GM21367 (cell line): ENCODE results near the gene RTN4RL1.
"Not testable (repeated sequence)": the region's sequence is repeated elsewhere in the genome, so short reads cannot be mapped to it uniquely, and the experiment has no call there.

Experiments used
- ATAC-seq: cut with Tn5 transposase; IDR thresholded peaks from one replicate; pipeline ENCODE4 v1.9.1; 2021; ENCODE audit not compliant: unreplicated experiment

Gene RTN4RL1

DNA sequence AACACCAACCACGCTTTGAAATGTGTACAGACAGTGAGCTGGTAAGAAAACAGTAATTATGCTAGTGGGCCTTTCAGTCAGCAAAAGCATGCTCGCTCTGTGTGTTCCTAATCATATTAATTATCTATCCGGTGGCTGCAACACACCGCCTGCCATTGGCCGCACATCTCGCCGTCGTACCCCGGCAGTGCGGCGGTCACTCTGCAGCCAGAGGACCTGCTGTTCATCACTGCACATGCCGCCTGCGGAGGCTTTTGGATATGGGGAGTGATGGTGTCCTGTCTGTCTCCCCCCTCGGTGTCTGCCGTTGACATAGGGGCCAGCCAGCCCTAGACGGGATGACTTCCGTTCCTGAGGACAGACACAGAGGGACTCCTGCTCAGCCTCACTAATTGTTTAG, 126.8 kb downstream of the RTN4RL1 start:
- no peak for ATAC-seq

DNA sequence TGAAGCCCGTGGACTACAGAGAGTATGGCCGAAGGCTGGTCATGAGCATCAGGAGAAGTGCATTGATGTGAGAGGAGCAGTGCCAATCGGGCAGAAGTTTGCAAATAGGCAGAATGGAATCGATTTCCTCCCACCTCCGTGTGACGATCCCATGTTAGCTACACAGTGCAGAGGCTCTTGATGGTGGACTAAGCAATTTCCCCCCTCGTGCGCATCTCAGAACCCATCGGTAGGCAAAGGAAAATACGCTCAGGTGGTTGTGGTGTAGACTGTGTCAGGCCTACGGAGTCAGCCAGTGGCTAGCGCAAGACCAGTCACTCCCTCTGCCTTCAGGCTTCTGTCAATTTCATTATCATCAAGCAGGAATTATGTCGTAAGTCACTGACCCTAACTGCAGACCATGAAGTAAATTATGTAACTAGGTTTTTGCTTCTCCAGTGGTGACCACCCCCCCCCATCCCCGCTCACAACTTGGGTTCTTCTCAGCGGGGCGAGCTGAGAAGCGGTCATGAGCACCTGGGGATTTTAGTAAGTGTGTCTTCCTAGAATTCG, 128.0 kb downstream of the RTN4RL1 start:
- ATAC-seq, result no peak

DNA sequence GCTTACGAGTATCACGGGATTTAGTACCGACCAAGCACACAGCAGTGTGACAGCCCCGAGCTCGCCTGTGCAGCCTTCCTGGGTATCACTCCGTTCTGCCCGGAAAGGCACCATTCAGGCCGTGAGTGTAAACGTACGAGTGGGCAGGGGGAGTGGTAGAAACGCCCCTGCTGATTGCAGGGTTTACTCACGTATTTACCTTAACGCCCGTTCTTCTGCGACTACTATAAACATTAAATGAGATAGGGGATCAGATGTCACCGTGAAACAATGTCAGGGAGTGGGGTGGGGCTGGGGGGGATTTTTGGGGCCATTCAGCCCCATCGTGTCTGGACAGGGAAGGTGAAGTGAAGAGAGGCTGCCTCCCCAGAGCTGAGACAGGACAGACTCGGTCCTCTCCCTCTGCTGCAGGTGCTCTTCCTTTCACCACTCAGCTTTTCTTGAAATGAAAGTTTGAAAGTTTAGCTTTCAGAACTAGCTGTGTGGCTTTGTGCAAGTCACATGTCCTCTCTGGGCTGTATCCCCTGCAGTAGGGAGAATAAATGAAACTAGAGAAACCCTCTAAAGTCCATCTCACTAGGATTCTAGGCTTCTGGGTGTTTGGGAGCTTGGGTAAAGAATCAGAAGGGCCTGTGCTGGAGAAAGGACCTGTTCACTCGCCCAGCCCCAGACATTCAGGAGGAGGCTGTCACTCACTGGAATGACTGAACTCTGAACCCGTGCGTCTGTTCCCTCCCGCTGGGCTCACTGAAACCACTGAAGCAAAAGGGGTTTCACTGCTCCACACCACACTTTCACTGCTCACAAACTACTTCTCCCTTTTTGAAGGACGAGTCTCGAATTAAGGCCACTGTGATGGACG, 128.7 kb downstream of the RTN4RL1 start:
- no peak for ATAC-seq

DNA sequence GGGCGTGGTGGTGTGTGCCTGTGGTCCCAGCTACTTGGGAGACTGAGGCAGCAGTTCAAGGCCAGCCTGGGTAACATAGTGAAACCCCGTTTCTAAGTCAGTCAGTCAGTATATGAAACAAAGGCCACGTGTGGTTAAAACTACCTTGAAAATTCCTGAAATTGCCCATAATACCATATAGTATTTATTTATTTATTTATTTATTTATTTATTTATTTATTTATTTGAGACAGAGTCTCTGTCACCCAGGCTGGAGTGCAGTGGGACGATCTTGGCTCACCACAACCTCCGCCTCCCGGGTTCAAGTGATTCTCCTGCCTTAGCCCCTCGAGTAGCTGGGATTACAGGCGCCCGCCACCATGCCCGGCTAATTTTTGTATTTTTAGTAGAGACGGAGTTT, 129.7 kb downstream of the RTN4RL1 start:
- ATAC-seq, result not testable (repeated sequence)

DNA sequence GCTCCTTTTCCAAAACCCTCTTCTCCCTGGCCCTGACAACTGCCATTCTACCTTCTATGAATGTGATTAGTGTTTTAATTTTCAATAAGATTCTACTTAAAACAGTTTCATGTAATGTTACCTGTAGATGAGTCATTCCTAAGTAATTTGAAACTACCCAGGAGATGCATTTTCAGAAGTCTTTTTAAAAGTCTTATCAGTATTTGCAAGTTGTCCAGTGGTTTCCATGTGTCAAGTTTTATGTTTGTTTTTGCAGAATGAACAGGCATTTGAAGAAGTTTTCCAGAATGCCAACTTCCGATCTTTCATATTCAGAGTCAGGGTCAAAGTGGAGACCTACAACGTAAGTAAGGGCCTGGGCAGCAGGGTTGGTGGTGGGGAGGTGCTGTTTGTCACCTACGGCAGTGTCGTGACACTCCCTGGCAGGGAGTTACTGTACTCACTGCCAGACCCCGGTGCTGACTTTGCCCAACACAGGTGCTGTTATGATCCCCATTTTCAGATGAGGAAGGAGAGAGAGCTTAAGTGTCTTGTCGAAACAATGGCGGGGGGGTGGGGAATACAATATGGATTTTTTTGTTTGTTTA, 130.3 kb downstream of the RTN4RL1 start:
- ATAC-seq, result no peak

DNA sequence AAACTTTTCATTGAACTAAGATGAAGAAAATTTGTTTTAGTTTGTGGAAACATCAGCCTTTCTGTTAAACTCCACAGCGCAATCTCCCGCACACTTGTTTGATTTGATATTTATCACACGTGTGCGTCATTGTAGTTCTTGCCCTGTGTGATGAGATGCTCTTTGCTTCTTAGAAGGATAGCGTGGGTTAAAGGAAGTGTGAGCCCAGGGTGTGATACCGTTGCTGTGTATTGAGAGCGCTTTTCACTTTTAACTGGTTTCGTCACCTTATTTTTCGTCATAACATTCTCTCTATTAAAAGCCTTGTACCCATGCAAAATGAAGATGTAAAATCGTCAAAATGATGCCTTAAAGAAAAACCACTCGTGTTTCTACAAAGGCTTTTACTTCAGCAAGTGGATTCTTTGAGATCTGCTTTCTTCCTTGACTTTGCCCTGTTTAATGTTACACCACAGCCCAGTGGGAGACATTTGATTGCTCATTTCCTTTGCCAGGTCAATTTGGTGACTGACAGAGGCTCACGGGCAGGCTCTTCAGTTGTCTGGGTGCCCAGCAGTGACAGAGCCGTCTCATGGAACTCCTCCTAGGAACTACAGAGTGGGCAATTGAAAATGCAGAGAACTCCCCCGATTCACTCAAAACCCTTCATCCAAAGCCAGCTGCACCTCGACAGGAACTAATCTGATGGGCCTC, 134.2 kb downstream of the RTN4RL1 start:
- ATAC-seq, result no peak

DNA sequence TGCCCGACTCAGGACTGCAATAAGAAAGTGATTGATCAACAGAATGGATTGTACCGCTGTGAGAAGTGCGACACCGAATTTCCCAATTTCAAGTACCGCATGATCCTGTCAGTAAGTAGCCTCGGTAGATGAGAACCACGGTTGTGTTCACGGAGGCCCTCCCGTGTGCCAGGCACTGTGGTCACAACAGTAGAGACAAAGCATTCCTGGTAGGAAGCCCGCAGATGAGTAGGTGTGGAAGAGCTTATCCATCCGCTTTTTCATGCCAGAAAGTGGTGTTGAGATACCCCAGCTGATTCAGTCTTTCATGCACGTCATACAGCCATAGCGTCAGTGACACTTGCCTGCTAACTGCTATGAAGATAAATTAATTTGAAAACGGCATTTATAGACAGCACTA, 136.4 kb downstream of the RTN4RL1 start:
- no peak for ATAC-seq
